ENCODE measurements around the gene PPP1R36.
"Not testable (repeated sequence)": the region's sequence is repeated elsewhere in the genome, so short reads cannot be mapped to it uniquely, and the experiment has no call there.

The PPP1R36 gene

DNA sequence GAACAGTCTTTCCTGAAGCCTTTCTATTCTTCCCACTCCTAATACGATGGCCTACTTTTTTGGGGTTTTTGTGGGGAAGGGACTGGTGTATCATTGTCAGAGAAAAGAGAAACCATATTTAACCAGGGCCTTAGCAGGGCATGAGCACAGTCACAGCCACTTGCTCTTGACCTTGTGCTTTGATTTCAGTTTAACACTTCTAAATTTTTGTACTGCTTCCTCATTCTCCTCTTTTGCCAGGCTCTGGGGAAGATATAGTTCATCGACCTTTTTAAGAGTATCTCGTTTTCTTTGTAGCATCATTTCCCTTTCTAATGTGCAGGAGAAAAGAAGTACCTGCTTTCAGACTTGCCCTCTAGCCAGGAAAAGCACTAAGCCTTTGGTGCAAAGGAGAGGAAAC is 43.0 kb upstream of the PPP1R36 start:
- H3K9me3 ChIP-seq (ENCODE audit: control insufficient read depth in 2 of 2, low read length in 2 of 2), result no peaks in the 10 kb centered on the region
- peak overlapping the region; percentile 7 to 65 for H3K27ac ChIP-seq (ENCODE audit: low read depth in 2 of 2, low read length in 2 of 2)
- H3K4me3 ChIP-seq (ENCODE audit: low read length in 2 of 2), result peak overlapping the region in 1 of 2 donors; percentile 49
- H3K27me3 ChIP-seq (ENCODE audit: control insufficient read depth in 2 of 2, insufficient read depth in 2 of 2, low read length in 2 of 2), result no peaks in the 10 kb centered on the region
- H3K9ac ChIP-seq (ENCODE audit: low read depth in 1 of 2, low read length in 2 of 2), result no peak overlapping the region
- H3K36me3 ChIP-seq (ENCODE audit: control insufficient read depth in 2 of 2, insufficient read depth in 2 of 2, low read length in 2 of 2), result no peaks in the 10 kb centered on the region
- peaks cover 27 to 36% of the 10 kb centered on the region in 2 donors for H3K4me1 ChIP-seq (ENCODE audit: control insufficient read depth in 2 of 2, insufficient read depth in 2 of 2, low read length in 2 of 2)

DNA sequence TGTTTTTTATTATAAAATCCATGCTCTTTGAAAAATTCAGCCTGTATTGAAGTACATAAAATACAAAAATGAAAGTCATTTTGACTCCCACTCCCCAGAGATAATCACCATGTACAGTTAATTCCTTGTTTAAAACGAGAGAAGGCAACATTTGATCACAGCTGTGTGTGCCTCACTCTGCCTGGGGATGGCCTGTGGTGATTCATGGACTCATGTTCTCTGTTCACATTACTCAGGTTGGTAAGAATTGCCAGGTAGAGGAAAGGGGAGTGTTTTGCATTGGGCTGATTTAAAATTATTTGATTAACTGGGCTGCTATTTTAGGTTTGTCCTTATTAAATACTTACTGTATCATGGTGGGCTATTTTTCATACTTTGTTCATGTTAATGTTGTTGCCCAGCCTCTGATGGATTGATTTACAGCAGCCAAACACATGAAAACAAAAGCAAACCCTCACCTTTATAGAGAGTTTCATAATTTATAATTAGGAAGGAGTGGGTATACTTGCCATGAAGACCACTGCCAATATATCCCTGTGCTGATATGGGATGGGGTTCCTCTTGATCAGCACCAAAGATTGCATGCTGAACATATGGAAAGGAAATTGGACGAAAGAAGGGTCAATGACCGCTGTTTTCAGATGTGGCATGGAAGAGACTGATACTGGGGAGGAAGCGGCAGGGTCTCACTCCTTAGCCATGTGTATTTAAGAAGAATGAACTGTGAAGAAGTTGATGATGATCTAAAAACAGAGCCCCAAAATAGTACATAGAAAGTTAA is 42.2 kb upstream of the PPP1R36 start:
- H3K9ac ChIP-seq (ENCODE audit: low read depth in 1 of 2, low read length in 2 of 2), result peak overlapping the region in 1 of 2 donors; percentile 1
- no peaks in the 10 kb centered on the region for H3K9me3 ChIP-seq (ENCODE audit: control insufficient read depth in 2 of 2, low read length in 2 of 2)
- peak overlapping the region in 1 of 2 donors; percentile 49 for H3K4me3 ChIP-seq (ENCODE audit: low read length in 2 of 2)
- peaks cover 18 to 27% of the 10 kb centered on the region in 2 donors for H3K4me1 ChIP-seq (ENCODE audit: control insufficient read depth in 2 of 2, insufficient read depth in 2 of 2, low read length in 2 of 2)
- H3K27me3 ChIP-seq (ENCODE audit: control insufficient read depth in 2 of 2, insufficient read depth in 2 of 2, low read length in 2 of 2), result no peaks in the 10 kb centered on the region
- peak overlapping the region in 1 of 2 donors; percentile 35 for H3K27ac ChIP-seq (ENCODE audit: low read depth in 2 of 2, low read length in 2 of 2)
- H3K36me3 ChIP-seq (ENCODE audit: control insufficient read depth in 2 of 2, insufficient read depth in 2 of 2, low read length in 2 of 2), result no peaks in the 10 kb centered on the region

DNA sequence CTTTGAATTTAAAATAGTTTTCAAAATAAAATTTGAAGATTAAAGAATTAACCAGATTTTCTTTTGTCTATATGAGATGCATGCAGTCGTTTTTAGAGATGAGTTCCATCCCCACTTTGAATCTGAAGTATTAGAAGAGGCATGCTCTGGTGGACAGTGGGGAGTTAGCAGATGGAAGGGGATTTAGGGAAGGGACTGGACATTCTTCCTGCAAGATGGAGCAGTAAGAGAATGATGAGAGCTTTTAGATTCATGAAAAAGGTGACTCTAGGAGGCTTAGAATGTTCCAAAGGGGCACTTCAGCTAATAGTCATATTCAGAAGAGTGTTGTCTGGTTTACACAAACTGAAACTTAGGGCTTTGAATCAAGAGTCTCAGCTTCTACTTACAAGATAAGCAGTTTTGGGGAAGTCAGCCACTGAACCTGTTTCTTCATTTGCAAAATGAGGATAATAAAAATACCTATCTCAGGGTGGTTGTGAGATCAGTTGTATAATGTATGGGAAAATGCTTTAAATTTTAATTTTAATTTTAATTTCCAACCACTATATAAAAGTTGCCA is 41.5 kb upstream of the PPP1R36 start:
- H3K9me3 ChIP-seq (ENCODE audit: control insufficient read depth in 2 of 2, low read length in 2 of 2), result no peaks in the 10 kb centered on the region
- H3K27ac ChIP-seq (ENCODE audit: low read depth in 2 of 2, low read length in 2 of 2), result no peak overlapping the region
- H3K4me3 ChIP-seq (ENCODE audit: low read length in 2 of 2), result no peak overlapping the region
- peaks cover 14 to 26% of the 10 kb centered on the region in 2 donors for H3K4me1 ChIP-seq (ENCODE audit: control insufficient read depth in 2 of 2, insufficient read depth in 2 of 2, low read length in 2 of 2)
- no peaks in the 10 kb centered on the region for H3K36me3 ChIP-seq (ENCODE audit: control insufficient read depth in 2 of 2, insufficient read depth in 2 of 2, low read length in 2 of 2)
- no peak overlapping the region for H3K9ac ChIP-seq (ENCODE audit: low read depth in 1 of 2, low read length in 2 of 2)
- no peaks in the 10 kb centered on the region for H3K27me3 ChIP-seq (ENCODE audit: control insufficient read depth in 2 of 2, insufficient read depth in 2 of 2, low read length in 2 of 2)

DNA sequence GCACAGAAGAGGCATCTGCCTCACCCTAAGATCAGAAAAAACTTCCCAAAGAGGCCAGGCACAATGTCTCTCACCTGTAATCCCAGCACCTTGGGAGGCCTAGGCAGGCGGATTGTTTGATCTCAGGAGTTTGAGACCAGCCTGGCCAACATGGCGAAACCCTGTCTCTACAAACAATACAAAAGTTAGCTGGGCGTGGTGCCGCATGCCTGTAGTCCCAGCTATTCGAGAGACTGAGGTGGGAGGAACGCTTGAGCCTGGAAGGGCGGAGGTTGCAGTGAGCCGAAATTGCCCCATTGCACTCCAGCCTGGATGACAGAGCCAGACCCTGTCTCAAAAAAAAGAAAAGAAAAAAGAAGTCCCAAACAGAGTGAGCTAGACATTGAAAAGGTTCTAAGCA is 40.7 kb upstream of the PPP1R36 start:
- H3K36me3 ChIP-seq (ENCODE audit: control insufficient read depth in 2 of 2, insufficient read depth in 2 of 2, low read length in 2 of 2), result no peaks in the 10 kb centered on the region
- no peak overlapping the region for H3K27ac ChIP-seq (ENCODE audit: low read depth in 2 of 2, low read length in 2 of 2)
- H3K9ac ChIP-seq (ENCODE audit: low read depth in 1 of 2, low read length in 2 of 2), result no peak overlapping the region
- H3K4me1 ChIP-seq (ENCODE audit: control insufficient read depth in 2 of 2, insufficient read depth in 2 of 2, low read length in 2 of 2), result peaks cover 14 to 26% of the 10 kb centered on the region in 2 donors
- no peaks in the 10 kb centered on the region for H3K9me3 ChIP-seq (ENCODE audit: control insufficient read depth in 2 of 2, low read length in 2 of 2)
- H3K27me3 ChIP-seq (ENCODE audit: control insufficient read depth in 2 of 2, insufficient read depth in 2 of 2, low read length in 2 of 2), result no peaks in the 10 kb centered on the region
- H3K4me3 ChIP-seq (ENCODE audit: low read length in 2 of 2), result no peak overlapping the region

DNA sequence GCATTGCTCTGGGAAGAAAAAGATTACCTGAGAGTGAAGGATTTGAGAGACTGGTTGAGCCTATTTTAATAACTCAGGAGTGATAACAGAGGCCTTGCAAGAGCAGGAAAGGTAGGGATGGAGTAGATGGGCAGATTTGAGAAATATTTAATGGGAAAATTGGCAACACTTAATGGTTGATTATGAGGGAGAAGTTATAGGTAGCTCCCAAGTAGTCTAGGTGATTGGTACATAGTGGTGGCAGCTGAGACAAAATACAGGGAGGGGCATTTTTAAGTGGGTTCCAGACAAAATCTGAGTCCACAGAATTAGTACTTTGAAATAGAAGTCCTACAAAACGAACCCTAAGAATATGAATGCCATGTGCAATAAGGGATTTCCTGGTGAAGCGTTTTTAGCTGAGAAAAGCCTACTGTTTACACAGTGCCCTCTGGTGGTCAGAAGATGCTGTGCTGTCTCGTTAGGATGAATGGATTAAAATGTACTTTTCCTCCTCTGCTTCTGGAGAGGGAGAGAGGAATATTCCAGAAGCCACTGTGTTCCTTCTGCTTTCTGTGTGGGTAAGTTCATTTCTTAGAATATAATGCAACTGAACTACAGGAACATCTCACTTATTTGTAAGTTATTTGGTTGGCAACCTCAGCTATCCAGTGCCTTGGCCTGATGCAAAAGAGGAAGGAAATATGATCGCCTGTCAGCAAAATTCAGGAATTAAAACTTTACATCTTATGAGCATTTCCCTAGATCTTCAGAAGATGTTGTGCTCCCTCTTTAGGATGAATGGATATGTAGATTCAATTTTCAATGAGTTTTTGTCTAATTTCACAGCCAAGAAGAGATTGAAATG is 38.7 kb upstream of the PPP1R36 start:
- Histone ChIP-seq H3K27ac (ENCODE audit: low read depth in 2 of 2, low read length in 2 of 2) (no peak overlapping the region), H3K4me1 (ENCODE audit: control insufficient read depth in 2 of 2, insufficient read depth in 2 of 2, low read length in 2 of 2) (peaks cover 23 to 26% of the 10 kb centered on the region in 2 donors), H3K9ac (ENCODE audit: low read depth in 1 of 2, low read length in 2 of 2) (peak overlapping the region in 1 of 2 donors; percentile 15), H3K4me3 (ENCODE audit: low read length in 2 of 2) (no peak overlapping the region), H3K36me3 (ENCODE audit: control insufficient read depth in 2 of 2, insufficient read depth in 2 of 2, low read length in 2 of 2) (no peaks in the 10 kb centered on the region), H3K9me3 (ENCODE audit: control insufficient read depth in 2 of 2, low read length in 2 of 2) (no peaks in the 10 kb centered on the region), H3K27me3 (ENCODE audit: control insufficient read depth in 2 of 2, insufficient read depth in 2 of 2, low read length in 2 of 2) (no peaks in the 10 kb centered on the region)

DNA sequence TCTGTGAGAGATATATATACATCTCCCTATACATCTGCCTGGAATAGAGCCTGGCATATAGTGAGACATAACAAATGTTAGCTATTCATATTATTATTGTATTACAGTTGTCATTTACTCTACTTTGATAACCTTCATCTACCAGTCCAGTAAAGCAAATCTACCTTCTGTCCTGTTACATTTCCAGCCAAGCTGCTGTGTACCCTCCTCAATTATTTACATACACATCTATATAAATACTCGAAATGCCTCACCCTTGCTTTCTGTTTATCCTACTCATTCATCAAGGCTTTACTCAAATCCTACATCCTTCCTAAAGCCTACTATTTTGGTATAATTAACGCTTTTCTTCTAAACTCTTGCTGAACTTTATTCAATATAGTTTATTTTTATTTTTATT is 36.5 kb upstream of the PPP1R36 start:
- H3K9ac ChIP-seq (ENCODE audit: low read depth in 1 of 2, low read length in 2 of 2), result no peak overlapping the region
- no peaks in the 10 kb centered on the region for H3K9me3 ChIP-seq (ENCODE audit: control insufficient read depth in 2 of 2, low read length in 2 of 2)
- no peaks in the 10 kb centered on the region for H3K27me3 ChIP-seq (ENCODE audit: control insufficient read depth in 2 of 2, insufficient read depth in 2 of 2, low read length in 2 of 2)
- no peaks in the 10 kb centered on the region for H3K36me3 ChIP-seq (ENCODE audit: control insufficient read depth in 2 of 2, insufficient read depth in 2 of 2, low read length in 2 of 2)
- no peak overlapping the region for H3K27ac ChIP-seq (ENCODE audit: low read depth in 2 of 2, low read length in 2 of 2)
- no peak overlapping the region for H3K4me3 ChIP-seq (ENCODE audit: low read length in 2 of 2)
- H3K4me1 ChIP-seq (ENCODE audit: control insufficient read depth in 2 of 2, insufficient read depth in 2 of 2, low read length in 2 of 2), result peaks cover 12 to 18% of the 10 kb centered on the region in 2 donors

DNA sequence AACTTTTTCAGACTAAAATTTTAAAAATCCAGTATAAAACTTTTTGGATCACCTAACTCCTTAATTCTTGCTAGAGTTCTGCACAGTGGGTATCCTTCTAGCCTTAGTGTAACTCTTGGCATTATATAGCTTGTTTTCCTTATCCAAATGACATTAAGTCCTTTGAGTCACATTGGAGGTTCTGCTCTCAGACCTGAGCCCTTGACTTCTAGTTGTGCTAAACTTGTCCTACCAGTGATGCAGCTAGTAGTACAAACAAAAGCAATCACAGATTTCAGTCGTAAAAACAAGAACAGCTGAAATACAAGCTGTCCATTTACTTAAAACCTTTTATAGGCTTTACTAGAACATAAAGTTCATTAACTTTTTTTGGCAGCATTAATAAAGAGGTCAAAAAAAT is 34.7 kb upstream of the PPP1R36 start:
- Histone ChIP-seq H3K27ac (ENCODE audit: low read depth in 2 of 2, low read length in 2 of 2) (peak overlapping the region in 1 of 2 donors; percentile 34), H3K9me3 (ENCODE audit: control insufficient read depth in 2 of 2, low read length in 2 of 2) (no peaks in the 10 kb centered on the region), H3K4me3 (ENCODE audit: low read length in 2 of 2) (no peak overlapping the region), H3K9ac (ENCODE audit: low read depth in 1 of 2, low read length in 2 of 2) (no peak overlapping the region), H3K27me3 (ENCODE audit: control insufficient read depth in 2 of 2, insufficient read depth in 2 of 2, low read length in 2 of 2) (no peaks in the 10 kb centered on the region), H3K36me3 (ENCODE audit: control insufficient read depth in 2 of 2, insufficient read depth in 2 of 2, low read length in 2 of 2) (no peaks in the 10 kb centered on the region), H3K4me1 (ENCODE audit: control insufficient read depth in 2 of 2, insufficient read depth in 2 of 2, low read length in 2 of 2) (peaks cover 12 to 14% of the 10 kb centered on the region in 2 donors)

DNA sequence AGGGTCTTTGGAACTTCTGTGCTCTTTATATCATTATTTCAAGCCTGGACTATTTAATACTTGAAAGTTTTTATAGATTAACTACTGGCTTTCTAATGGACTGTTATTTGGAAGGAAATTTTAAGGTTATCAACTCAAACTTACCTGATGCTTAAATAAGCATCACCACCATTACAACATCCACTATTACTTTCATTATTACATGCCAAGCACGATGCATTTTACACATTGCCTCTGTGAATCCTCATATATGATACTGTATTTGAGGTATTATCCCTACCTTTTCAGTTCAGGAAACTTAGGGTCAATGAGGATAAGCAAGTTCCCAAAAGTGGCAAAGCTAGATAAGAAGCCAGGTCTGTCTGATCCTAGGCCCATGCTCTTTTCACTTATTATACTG is 32.8 kb upstream of the PPP1R36 start:
- Histone ChIP-seq H3K4me3 (ENCODE audit: low read length in 2 of 2) (no peak overlapping the region), H3K9me3 (ENCODE audit: control insufficient read depth in 2 of 2, low read length in 2 of 2) (no peaks in the 10 kb centered on the region), H3K27me3 (ENCODE audit: control insufficient read depth in 2 of 2, insufficient read depth in 2 of 2, low read length in 2 of 2) (no peaks in the 10 kb centered on the region), H3K4me1 (ENCODE audit: control insufficient read depth in 2 of 2, insufficient read depth in 2 of 2, low read length in 2 of 2) (peaks cover 0 to 9% of the 10 kb centered on the region in 2 donors), H3K9ac (ENCODE audit: low read depth in 1 of 2, low read length in 2 of 2) (no peak overlapping the region), H3K36me3 (ENCODE audit: control insufficient read depth in 2 of 2, insufficient read depth in 2 of 2, low read length in 2 of 2) (peaks cover 4 to 6% of the 10 kb centered on the region in 2 donors), H3K27ac (ENCODE audit: low read depth in 2 of 2, low read length in 2 of 2) (no peak overlapping the region)

DNA sequence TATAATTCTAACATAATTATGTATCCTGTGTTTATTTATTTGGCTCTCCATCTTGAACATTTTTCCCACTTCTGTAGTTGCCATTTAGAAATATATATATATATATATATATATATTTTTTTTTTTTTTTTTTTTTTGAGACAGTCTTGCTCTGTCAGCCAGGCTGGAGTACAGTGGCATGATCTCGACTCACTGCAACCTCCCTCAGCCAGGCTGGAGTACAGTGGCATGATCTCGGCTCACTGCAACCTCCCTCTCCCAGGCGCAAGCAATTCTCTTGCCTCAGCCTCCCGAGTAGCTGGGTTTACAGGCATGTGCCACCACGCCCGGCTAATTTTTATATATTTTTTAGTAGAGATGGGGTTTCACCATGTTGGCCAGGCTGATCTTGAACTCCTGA is 32.1 kb upstream of the PPP1R36 start:
- H3K27ac ChIP-seq (ENCODE audit: low read depth in 2 of 2, low read length in 2 of 2); H3K4me1 ChIP-seq (ENCODE audit: control insufficient read depth in 2 of 2, insufficient read depth in 2 of 2, low read length in 2 of 2); H3K4me3 ChIP-seq (ENCODE audit: low read length in 2 of 2); H3K9ac ChIP-seq (ENCODE audit: low read depth in 1 of 2, low read length in 2 of 2); H3K9me3 ChIP-seq (ENCODE audit: control insufficient read depth in 2 of 2, low read length in 2 of 2); H3K27me3 ChIP-seq (ENCODE audit: control insufficient read depth in 2 of 2, insufficient read depth in 2 of 2, low read length in 2 of 2): not testable (repeated sequence)
- H3K36me3 ChIP-seq (ENCODE audit: control insufficient read depth in 2 of 2, insufficient read depth in 2 of 2, low read length in 2 of 2), result peaks cover 11 to 13% of the 10 kb centered on the region in 2 donors

DNA sequence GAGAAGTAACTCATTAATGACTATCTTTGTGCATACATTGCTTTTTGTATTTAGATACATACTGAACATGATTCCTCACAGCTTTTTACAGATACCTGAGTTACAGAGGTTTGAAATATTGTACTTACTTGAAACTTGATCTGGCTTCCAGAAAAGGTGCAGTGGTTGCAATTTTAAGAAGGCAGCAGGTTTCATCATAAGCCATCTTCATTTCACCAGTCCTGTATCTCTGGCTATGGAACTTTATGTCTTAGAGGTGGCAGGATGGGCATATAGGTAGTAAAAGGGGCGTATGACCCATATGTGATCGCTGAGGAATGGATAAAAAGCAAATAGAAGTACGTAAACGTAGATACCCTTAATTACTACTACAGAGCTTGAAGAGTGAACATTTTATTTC is 31.5 kb upstream of the PPP1R36 start:
- H3K36me3 ChIP-seq (ENCODE audit: control insufficient read depth in 2 of 2, insufficient read depth in 2 of 2, low read length in 2 of 2), result peaks cover 16 to 19% of the 10 kb centered on the region in 2 donors
- H3K4me1 ChIP-seq (ENCODE audit: control insufficient read depth in 2 of 2, insufficient read depth in 2 of 2, low read length in 2 of 2), result peaks cover 0 to 9% of the 10 kb centered on the region in 2 donors
- H3K27ac ChIP-seq (ENCODE audit: low read depth in 2 of 2, low read length in 2 of 2), result no peak overlapping the region
- H3K9ac ChIP-seq (ENCODE audit: low read depth in 1 of 2, low read length in 2 of 2), result no peak overlapping the region
- no peak overlapping the region for H3K4me3 ChIP-seq (ENCODE audit: low read length in 2 of 2)
- no peaks in the 10 kb centered on the region for H3K27me3 ChIP-seq (ENCODE audit: control insufficient read depth in 2 of 2, insufficient read depth in 2 of 2, low read length in 2 of 2)
- no peaks in the 10 kb centered on the region for H3K9me3 ChIP-seq (ENCODE audit: control insufficient read depth in 2 of 2, low read length in 2 of 2)

Measured in mucosa of rectum (tissue), 2 donors.